Measurements from ENCODE around the gene SMAD1.

The SMAD1 gene

GRCh38 chr4:145489556-145489955, 7.9 kb downstream of the SMAD1 start:
- DNase-seq (ENCODE audit: low read depth): no peak

- no peak for DNase-seq (ENCODE audit: low read depth)
Measured at GRCh38 chr4:145490361-145490760, 8.7 kb downstream of the SMAD1 start.

DNA sequence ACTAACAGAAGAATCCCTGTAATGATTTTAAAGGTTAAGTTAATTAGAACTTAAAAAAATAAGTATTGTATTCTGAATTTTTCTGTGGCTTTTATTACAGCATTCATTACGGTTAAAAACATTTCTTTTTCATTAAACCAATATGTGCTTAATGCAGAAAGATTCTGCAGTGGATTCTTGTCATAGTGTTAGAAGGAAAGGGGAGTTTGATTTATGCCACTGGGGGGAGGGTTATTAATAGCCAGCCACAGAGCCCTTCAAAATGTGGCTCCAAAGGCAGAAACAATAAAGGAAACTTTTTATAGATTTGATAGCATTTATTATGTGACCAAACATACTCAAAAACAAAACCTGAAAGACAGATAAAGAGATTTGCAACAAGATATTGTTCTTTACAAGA, 9.1 kb downstream of the SMAD1 start:
- DNase-seq (ENCODE audit: low read depth): no peak

- no peak for DNase-seq (ENCODE audit: low read depth)
Measured at GRCh38 chr4:145492376-145492775, 10.7 kb downstream of the SMAD1 start.

DNA sequence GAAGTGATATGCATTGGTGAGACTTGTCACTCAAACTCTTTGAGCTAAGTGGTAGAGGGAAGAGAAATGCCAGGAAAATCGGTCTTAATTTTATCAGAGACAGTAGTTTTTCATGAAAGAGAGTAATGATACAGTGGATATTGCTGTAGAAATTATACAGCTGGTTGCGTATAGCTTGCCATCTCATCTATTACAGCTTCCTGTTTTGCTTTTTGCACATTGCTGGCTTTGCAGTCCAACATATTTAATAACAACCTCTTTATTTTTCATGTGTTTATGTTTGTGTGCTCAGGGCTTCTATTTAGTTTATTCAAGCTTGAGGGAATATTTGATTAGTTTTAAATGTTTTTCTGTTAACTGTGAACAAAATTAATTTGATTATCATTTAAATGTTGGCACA, 11.5 kb downstream of the SMAD1 start:
- no peak for DNase-seq (ENCODE audit: low read depth)

DNA sequence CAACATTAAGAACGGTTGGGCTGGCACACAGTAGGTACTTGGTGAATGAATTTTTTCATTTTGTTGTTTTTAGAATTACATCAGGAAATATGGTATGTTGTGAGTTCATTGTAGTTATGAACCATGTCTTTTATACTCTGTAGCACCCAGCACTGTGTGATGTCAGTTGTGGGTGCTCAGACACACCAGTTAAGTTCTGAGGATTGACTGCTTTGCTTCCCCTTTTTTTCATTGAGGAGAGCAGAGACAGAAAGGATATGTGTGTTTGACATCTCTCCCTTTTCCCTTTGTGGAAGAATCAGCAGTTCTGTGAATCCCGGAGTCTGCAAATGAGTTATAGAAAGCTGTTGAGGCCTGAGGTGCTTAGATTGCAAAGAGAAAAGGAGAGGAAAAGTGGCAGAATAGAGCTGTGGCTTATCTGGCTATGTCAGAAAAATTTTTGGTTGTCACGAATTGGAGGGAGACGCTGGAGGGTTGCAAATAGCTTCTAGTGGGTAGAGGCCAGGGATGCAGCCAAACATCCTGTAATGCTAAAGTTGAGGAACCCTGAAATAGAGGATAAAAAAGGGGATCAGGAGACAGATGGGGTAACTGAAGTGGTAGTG, 13.1 kb downstream of the SMAD1 start:
- no peak for DNase-seq (ENCODE audit: low read depth)

DNA sequence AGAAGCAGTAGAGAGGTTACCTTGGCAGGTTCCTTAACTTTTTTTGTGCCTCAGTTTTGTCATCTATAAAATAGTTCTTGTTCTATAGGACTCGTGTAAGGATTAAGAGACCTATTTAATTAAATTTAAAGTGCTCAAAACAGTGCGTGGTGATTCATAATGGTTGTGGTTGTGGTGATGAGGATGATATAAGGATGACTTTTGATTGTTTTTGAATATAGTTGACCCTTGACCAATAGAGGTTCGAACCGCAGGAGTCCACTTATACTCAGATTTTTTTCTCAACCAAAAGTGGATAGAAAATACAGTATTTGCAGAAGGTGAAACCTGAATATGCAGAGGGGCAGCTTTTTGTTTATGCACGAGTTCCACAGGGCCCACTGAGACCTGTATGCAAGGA, 14.6 kb downstream of the SMAD1 start:
- DNase-seq (ENCODE audit: low read depth): no peak

DNA sequence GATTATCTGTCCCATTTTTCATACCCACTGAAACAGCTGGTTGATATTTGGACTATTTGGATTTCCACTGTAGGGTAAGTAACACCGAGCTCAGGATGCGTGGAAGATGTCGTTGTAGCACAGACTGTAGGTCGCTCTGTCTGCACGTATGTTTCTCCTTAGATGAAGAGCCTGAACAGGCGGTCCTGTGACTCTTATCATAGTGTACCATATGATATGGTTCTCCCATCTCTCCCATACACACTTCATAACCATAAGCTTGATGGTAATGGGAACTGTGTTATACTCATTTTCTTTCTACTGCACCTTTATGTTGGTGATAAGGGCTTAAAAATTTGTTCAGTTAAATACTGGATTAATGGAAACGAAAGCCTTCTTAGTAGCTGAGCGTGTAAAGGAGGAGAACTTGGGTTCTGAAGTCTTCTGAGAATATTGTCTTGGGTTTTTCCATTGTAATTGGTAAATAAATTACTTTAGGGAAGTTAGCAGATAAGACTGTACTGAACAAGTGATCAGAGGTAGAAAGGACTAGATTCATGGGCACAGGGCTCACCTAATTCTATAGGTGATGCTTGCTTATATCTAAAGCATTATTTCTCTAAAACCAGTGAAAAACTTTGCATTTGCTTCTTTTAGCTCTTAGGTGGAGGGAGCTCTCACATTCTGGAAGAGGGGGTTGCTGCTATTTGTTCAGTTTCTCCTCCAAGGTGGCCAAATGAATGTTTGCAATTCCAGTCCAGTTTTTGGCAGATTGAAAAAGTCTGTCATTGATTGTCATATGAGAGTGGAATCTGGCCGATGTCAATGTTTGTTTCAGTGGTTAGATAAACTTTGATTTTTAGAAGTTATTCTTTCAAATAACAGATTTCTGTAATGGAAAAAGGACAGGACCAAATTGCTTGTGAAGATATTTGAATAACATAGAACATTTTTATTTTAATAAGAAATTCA, 15.8 kb downstream of the SMAD1 start:
- no peak for DNase-seq (ENCODE audit: low read depth)

GRCh38 chr4:145498430-145498829, 16.8 kb downstream of the SMAD1 start:
- no peak for DNase-seq (ENCODE audit: low read depth)

- DNase-seq (ENCODE audit: low read depth): no peak
Measured at GRCh38 chr4:145501051-145501660, 19.5 kb downstream of the SMAD1 start.

DNA sequence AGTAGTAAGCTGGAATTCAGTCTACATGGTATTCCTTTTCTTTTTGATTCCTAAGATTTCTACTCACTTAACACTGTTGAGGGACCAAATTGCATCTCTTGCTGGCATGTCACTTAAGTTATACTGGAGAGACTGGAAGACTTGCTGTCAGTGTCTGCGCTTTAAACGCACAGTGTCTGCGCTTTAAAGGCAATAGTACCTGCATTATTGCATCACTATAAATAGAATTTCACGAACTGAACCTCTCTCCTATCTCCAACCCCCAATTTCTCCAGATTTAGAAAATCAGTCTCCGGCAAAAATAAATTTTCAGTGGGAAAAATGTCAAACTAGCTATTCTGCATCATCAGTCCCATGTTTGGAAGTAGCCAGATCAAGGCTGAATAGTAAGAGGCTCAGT, 21.2 kb downstream of the SMAD1 start:
- no peak for DNase-seq (ENCODE audit: low read depth)

DNA sequence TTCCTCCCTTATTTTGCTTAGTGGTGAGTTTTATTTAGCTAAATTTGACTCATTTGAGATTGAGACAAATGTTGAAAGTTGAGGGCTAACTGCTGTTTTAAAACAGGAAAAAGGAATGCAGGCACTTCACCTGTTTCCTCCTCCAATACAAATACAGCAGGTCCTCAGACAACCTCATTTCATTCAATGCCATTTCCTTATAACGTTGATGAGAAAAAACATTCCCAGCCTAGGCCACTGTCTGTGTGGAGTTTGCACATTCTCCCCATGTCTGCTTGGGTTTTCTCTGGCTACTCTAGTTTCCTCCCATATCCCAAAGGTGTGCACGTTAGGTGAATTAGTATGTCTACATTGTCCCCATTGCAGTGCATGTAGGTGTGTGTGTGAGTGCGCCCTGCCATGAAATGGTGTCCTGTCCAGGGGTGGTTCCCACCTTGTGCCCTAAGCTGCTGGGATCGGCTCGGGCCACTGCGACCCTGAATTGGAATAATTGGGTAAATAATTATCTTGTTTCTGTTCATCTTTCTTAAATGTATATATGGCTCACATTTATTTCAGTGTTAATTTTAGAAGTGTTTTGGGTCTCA, 21.9 kb downstream of the SMAD1 start:
- DNase-seq (ENCODE audit: low read depth): no peak

DNA sequence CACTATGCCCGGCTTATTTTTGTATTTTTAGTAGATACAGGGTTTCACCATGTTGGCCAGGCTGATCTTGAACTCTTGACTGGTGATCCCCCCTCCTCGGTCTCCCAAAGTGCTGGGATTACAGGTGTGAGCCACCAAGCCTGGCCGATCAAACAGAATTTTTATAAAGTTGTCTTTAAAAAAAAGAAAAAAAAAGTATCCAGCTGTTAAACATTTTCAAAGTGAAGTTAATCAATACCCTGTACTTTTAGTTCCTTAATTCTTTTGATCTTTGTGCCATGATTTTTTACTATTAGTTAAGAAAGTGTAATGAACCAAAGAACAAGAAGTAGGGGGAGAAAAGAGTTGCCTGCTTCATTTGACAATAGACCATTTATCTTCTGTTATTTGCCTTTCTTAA, 24.3 kb downstream of the SMAD1 start:
- DNase-seq (ENCODE audit: low read depth): no peak

DNA sequence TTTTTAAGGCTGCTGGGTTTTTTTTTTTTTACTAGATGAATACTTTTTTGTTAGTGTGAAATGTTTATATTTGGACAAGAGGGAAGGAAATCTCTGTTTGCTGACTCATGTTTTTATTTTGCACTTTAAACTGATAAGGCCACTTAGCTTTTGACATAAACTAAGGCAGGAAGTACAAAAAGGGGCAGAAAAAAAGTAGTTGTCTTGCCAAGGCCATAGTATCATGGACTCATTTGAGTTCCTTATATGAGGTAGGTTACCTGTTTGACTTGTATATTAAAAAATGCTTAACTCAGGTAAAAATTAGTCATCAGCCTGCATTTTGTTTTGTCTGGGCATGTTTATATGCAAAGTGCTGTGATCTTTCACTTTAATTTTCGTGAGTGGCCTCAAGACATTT, 26.0 kb downstream of the SMAD1 start:
- DNase-seq (ENCODE audit: low read depth): no peak

- DNase-seq (ENCODE audit: low read depth): no peak
Measured at GRCh38 chr4:145511913-145512522, 30.4 kb downstream of the SMAD1 start.

GRCh38 chr4:145513020-145513621, 31.5 kb downstream of the SMAD1 start:
- no peak for DNase-seq (ENCODE audit: low read depth)

DNA sequence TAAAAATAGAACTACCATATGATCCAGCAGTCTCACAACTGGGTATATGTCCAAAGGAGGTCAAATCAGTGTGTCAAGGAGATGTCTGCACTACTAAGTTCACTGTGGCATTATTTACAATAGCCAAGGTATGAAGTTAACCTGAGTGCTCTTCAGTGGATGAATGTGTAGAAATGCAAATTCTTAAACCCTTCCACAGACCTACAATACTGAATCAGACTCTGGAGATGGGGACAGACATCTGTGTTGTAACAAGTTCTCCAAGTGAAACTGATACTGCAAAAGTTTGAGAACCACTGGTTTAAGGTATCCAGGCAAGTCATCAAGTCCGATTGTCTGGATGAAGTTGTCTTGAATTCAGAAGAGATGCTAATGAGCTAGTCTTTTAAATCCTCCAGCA, 38.5 kb downstream of the SMAD1 start:
- DNase-seq (ENCODE audit: low read depth): no peak

DNA sequence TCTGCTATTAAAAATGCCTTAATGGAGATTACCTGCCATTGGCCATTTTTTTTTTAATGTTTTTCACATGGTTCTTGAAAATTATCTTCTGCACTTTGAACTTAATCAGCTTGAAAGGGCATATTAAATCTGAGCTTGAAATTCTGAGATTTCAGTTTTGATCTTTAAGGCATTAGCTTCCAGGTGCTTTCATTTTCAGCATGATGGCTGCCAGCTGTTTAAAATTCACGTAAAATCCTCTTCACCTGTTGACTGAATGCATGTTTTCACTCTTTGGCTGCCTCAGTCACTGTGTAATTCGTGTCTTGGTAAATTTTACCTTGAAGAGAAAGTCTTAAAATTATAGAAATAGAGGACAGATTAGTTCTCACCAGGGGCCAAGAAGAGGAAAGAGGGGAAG, 39.6 kb downstream of the SMAD1 start:
- no peak for DNase-seq (ENCODE audit: low read depth)

DNA sequence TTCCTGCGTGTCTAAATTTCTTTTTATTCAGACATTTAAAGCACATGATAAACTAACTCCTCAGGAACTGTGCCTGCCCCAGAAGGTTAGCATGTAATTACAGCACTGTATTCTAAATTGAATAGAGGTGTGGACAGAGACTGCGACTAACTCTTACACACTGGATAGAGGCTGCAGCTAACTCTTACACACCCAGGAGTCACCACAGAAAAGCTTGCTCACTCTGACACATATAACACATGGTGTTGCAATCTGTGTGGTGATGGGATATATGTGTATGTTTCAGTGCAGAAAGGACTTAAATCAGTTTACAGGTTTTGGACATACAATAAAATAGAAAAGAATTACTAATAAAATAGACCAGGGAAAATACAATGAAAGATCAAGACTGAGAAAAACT, 41.5 kb downstream of the SMAD1 start:
- no peak for DNase-seq (ENCODE audit: low read depth)

GRCh38 chr4:145524552-145524951, 42.9 kb downstream of the SMAD1 start:
- DNase-seq (ENCODE audit: low read depth): no peak

GRCh38 chr4:145525291-145525740, 43.7 kb downstream of the SMAD1 start:
- DNase-seq (ENCODE audit: low read depth): no peak

- no peak for DNase-seq (ENCODE audit: low read depth)
Measured at GRCh38 chr4:145527773-145528172, 46.1 kb downstream of the SMAD1 start.
